H9 (cell line): ENCODE results near the gene SYNGR2. TPM values are rescaled to one million over a fixed set of nuclear protein-coding genes. Genes with fewer than 3 reads are reported as not detected.

Source experiments
- DNase-seq: peaks from one replicate; pipeline ENCODE4 v3.0.0-alpha.2; 2017
- H2AFZ ChIP-seq: one replicate; pipeline ENCODE4 v1.6.1; 2013; ENCODE audit warnings: mild to moderate bottlenecking, low read length, control low read depth, moderate library complexity
- H2AK5ac ChIP-seq: 2 replicates; pipeline ENCODE4 v1.6.1; 2013; ENCODE audit warnings: low read length, control low read depth, mixed read lengths; ENCODE audit not compliant: insufficient read length
- H2BK120ac ChIP-seq: one replicate; pipeline ENCODE4 v1.6.1; 2013; ENCODE audit warnings: low read depth, mild to moderate bottlenecking, low read length, control low read depth, inconsistent platforms; ENCODE audit not compliant: poor library complexity, severe bottlenecking
- H2BK12ac ChIP-seq: 2 replicates; pipeline ENCODE4 v1.6.1; 2013; ENCODE audit warnings: low read length, control low read depth, mixed read lengths, low read depth; ENCODE audit not compliant: insufficient read length
- H2BK15ac ChIP-seq: 2 replicates; pipeline ENCODE4 v1.6.1; 2013; ENCODE audit warnings: low read depth, low read length, control low read depth
- H2BK20ac ChIP-seq: one replicate; pipeline ENCODE4 v1.6.1; 2013; ENCODE audit warnings: low read depth, mild to moderate bottlenecking, low read length, control low read depth, inconsistent platforms; ENCODE audit not compliant: poor library complexity, severe bottlenecking
- H2BK5ac ChIP-seq: 2 replicates; pipeline ENCODE4 v1.6.1; 2013; ENCODE audit warnings: low read length, control low read depth, mixed read lengths; ENCODE audit not compliant: insufficient read length
- H3K14ac ChIP-seq: 2 replicates; pipeline ENCODE4 v1.6.1; 2013; ENCODE audit warnings: low read length, control low read depth; ENCODE audit not compliant: insufficient read depth
- H3K18ac ChIP-seq: 2 replicates; pipeline ENCODE4 v1.6.1; 2013; ENCODE audit warnings: low read depth, mild to moderate bottlenecking, mixed read lengths, low read length, control low read depth; ENCODE audit not compliant: insufficient read length
- H3K23ac ChIP-seq: 2 replicates; pipeline ENCODE4 v1.6.1; 2013; ENCODE audit warnings: low read length, control low read depth, mixed read lengths, low read depth; ENCODE audit not compliant: insufficient read length
- H3K23me2 ChIP-seq: 2 replicates; pipeline ENCODE4 v1.6.1; 2013; ENCODE audit warnings: low read depth, mild to moderate bottlenecking, mixed read lengths, low read length, control low read depth; ENCODE audit not compliant: insufficient read length, poor library complexity, severe bottlenecking
- H3K27ac ChIP-seq: 2 replicates; pipeline ENCODE4 v1.5.1; 2013; ENCODE audit warnings: low read length, control low read depth, mixed read lengths, low read depth; ENCODE audit not compliant: insufficient read length
- H3K27me3 ChIP-seq: 2 replicates; pipeline ENCODE4 v1.6.1; 2013; ENCODE audit warnings: low read length, control low read depth, inconsistent platforms; ENCODE audit not compliant: insufficient read depth
- H3K4ac ChIP-seq: 2 replicates; pipeline ENCODE4 v1.6.1; 2013; ENCODE audit warnings: low read depth, mild to moderate bottlenecking, control low read depth, inconsistent platforms, low read length, moderate library complexity
- H3K4me1 ChIP-seq: 2 replicates; pipeline ENCODE4 v1.6.1; 2013; ENCODE audit warnings: low read length, control low read depth, inconsistent platforms; ENCODE audit not compliant: insufficient read depth
- H3K4me2 ChIP-seq: 2 replicates; pipeline ENCODE4 v1.6.1; 2013; ENCODE audit warnings: low read length, control low read depth, mixed read lengths; ENCODE audit not compliant: insufficient read length, insufficient read depth
- H3K56ac ChIP-seq: 2 replicates; pipeline ENCODE4 v1.6.1; 2013; ENCODE audit warnings: low read depth, mild to moderate bottlenecking, mixed read lengths, low read length, control low read depth; ENCODE audit not compliant: insufficient read length
- H3K79me1 ChIP-seq: 2 replicates; pipeline ENCODE4 v1.6.1; 2013; ENCODE audit warnings: low read depth, mild to moderate bottlenecking, moderate library complexity, low read length, control low read depth, inconsistent platforms; ENCODE audit not compliant: insufficient read depth, poor library complexity, severe bottlenecking
- H3K79me2 ChIP-seq: 2 replicates; pipeline ENCODE4 v1.6.1; 2013; ENCODE audit warnings: low read length, control low read depth, inconsistent platforms; ENCODE audit not compliant: insufficient read depth
- H3K9ac ChIP-seq: 2 replicates; pipeline ENCODE4 v1.6.1; 2013; ENCODE audit warnings: low read length, control low read depth, mixed read lengths; ENCODE audit not compliant: insufficient read length; ENCODE audit errors: extremely low read depth
- H3K9me3 ChIP-seq: one replicate; pipeline ENCODE4 v1.6.1; 2013; ENCODE audit warnings: low read depth, low read length, inconsistent platforms; ENCODE audit not compliant: control insufficient read depth
- H3T11ph ChIP-seq: one replicate; pipeline ENCODE4 v1.6.1; 2013; ENCODE audit warnings: mild to moderate bottlenecking, low read length, control low read depth, inconsistent platforms
- H4K20me1 ChIP-seq: one replicate; pipeline ENCODE4 v1.6.1; 2013; ENCODE audit not compliant: control insufficient read depth, insufficient read length, insufficient read depth
- H4K5ac ChIP-seq: 2 replicates; pipeline ENCODE4 v1.6.1; 2013; ENCODE audit warnings: low read depth, mild to moderate bottlenecking, mixed read lengths, low read length, control low read depth; ENCODE audit not compliant: insufficient read length
- H4K8ac ChIP-seq: replicated peaks from 2 replicates; pipeline ENCODE4 v1.6.1; 2013; ENCODE audit warnings: low read length, control low read depth, mixed read lengths, low read depth; ENCODE audit not compliant: insufficient read length
- H4K91ac ChIP-seq: 2 replicates; pipeline ENCODE4 v1.6.1; 2013; ENCODE audit warnings: low read depth, mild to moderate bottlenecking, moderate library complexity, mixed read lengths, low read length, control low read depth; ENCODE audit not compliant: insufficient read length
- H3K27ac Mint-ChIP-seq, 3 experiments: 2 replicates in 2 of 3; 3 replicates in 1 of 3; pipeline ENCODE4 v1.8.0; 2020 to 2021; ENCODE audit warnings: mixed read lengths in 3 of 3, mild to moderate bottlenecking in 1 of 3, moderate library complexity in 1 of 3
- H3K27me3 Mint-ChIP-seq: 2 replicates; pipeline ENCODE4 v1.8.0; 2021; ENCODE audit warnings: low read depth, mild to moderate bottlenecking, moderate library complexity, mixed read lengths
- H3K36me3 Mint-ChIP-seq, 3 experiments: 2 replicates in 2 of 3; 3 replicates in 1 of 3; pipeline ENCODE4 v1.8.0; 2020 to 2021; ENCODE audit warnings: low read depth in 3 of 3, mixed read lengths in 3 of 3; ENCODE audit not compliant: insufficient read depth in 1 of 3
- H3K4me1 Mint-ChIP-seq, 2 experiments: 2 replicates each; pipeline ENCODE4 v1.8.0; 2020; ENCODE audit warnings: mixed read lengths in 2 of 2
- H3K4me3 Mint-ChIP-seq, 2 experiments: 2 replicates in 1 of 2; 3 replicates in 1 of 2; pipeline ENCODE4 v1.8.0; 2020 to 2021; ENCODE audit warnings: mild to moderate bottlenecking in 2 of 2, mixed read lengths in 2 of 2, moderate library complexity in 1 of 2
- H3K9me3 Mint-ChIP-seq, 2 experiments: 2 replicates in 1 of 2; 3 replicates in 1 of 2; pipeline ENCODE4 v1.8.0; 2020; ENCODE audit warnings: mild to moderate bottlenecking in 2 of 2, mixed read lengths in 2 of 2, moderate library complexity in 1 of 2
- CTCF ChIP-seq: fragments of 200-600 bp; sonication (generic); conservative IDR thresholded peaks from 3 replicates; pipeline ENCODE4 v1.8.0; 2021; ENCODE audit warnings: antibody characterized with exemption, mild to moderate bottlenecking
- WGBS: extraction: QIAGEN DNeasy Blood & Tissue Kit; methylation state at CpG from one replicate; pipeline ENCODE4 v1.1.7; 2013; ENCODE audit warnings: missing lambda C conversion rate, low lambda C conversion rate, mixed read lengths; ENCODE audit not compliant: insufficient read length; ENCODE audit errors: extremely low coverage; 5-methylcytosine and 5-hydroxymethylcytosine counted together
- total RNA-seq: library from RNA; stranded (reverse); gene quantifications from 2 replicates; pipeline ENCODE4 v1.2.1, GENCODE V29; 2021

Gene SYNGR2
- total RNA-seq, 1 experiment from 2014 or later: 41.0 TPM

GRCh38 chr17:78172249-78173051, 4.1 kb downstream of the SYNGR2 start:
- H2BK15ac ChIP-seq: no peak overlapping the region
- peaks cover 4% of the 10 kb centered on the region for H4K20me1 ChIP-seq
- H3K4me2 ChIP-seq: no peak overlapping the region
- H3K4ac ChIP-seq: no peak overlapping the region
- H3K14ac ChIP-seq: no peak overlapping the region
- peak overlapping the region in 1 of 2 experiments; percentile 38; a peak in 2 of 5 replicates for H3K4me3 Mint-ChIP-seq
- H3K27ac ChIP-seq: no peak overlapping the region
- H3K9me3 ChIP-seq: no peaks in the 10 kb centered on the region
- H2BK120ac ChIP-seq: no peak overlapping the region
- peak overlapping the region; percentile 62 to 80 (median 64); a peak in 3 of 7 replicates for H3K27ac Mint-ChIP-seq
- no peak overlapping the region for H2AK5ac ChIP-seq
- no peaks in the 10 kb centered on the region for H3K79me2 ChIP-seq
- H3K23me2 ChIP-seq: no peaks in the 10 kb centered on the region
- no peaks in the 10 kb centered on the region for H3K27me3 ChIP-seq
- H3K56ac ChIP-seq: no peak overlapping the region
- no peak overlapping the region for H2BK12ac ChIP-seq
- no peak for DNase-seq
- H3T11ph ChIP-seq: no peak overlapping the region
- H3K36me3 Mint-ChIP-seq: peaks cover 19 to 50% (median 36%) of the 10 kb centered on the region in 3 experiments
- WGBS: no CpG with 5 or more reads among the region's 19 CpGs
- no peak overlapping the region for H2BK20ac ChIP-seq
- no peaks in the 10 kb centered on the region for H3K9me3 Mint-ChIP-seq
- H2AFZ ChIP-seq: no peak overlapping the region
- no peak overlapping the region for H4K8ac ChIP-seq
- no peak overlapping the region for H3K9ac ChIP-seq
- no peaks in the 10 kb centered on the region; the same call in 1 of the 2 replicates for H3K4me1 ChIP-seq
- H3K4me1 Mint-ChIP-seq: peaks cover 34 to 56% of the 10 kb centered on the region in 2 experiments
- H2BK5ac ChIP-seq: no peak overlapping the region
- no peak overlapping the region for H4K5ac ChIP-seq
- no peak overlapping the region for H4K91ac ChIP-seq
- H3K18ac ChIP-seq: no peak overlapping the region
- no peak overlapping the region for H3K23ac ChIP-seq
- no peaks in the 10 kb centered on the region for H3K79me1 ChIP-seq
- H3K27me3 Mint-ChIP-seq: no peaks in the 10 kb centered on the region; the same call in 1 of the 2 replicates
- TF ChIP-seq CTCF: no peak
